Measurements from ENCODE around the gene CNFN.
A peak's percentile ranks its signal among the peaks of the same experiment; 100 is the strongest.

The CNFN gene

GRCh38 chr19:42375415-42376176 is 14.5 kb downstream of the CNFN start:
- DNase-seq (ENCODE audit: low spot score) (no peak), FAIRE-seq (no peak)

DNA sequence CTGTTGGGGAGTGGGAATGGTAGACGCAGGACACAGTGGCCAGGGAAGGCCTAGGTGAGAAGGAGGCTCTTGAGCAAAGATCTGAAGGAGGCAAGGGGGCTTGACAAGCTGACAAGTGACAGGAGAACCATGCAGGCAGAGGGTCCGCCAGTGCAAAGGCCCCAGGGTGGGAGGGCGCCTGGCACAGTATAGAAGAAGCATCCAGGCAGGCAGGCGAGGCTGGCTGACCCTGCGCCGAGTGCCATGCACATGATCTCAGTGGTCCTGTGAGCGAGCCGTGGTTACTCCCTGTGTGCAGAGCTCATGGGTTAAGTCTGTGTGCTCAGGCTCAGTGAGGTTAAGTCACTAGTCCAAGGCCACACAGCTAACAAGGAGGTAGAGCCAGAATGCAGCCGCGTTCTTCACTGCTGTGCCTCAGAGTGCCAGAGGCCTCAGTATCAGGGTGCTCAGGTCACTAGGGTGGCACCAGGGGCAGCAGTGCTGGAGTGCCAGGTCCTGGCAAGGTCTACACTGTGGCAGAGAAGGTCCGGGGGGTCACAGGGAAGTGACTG is 15.2 kb downstream of the CNFN start:
- no peak for DNase-seq (ENCODE audit: low spot score)
- FAIRE-seq, result no peak

GRCh38 chr19:42370626-42371175 is 19.4 kb downstream of the CNFN start:
- no peak for DNase-seq (ENCODE audit: low spot score)
- no peak for FAIRE-seq

- no peak for DNase-seq (ENCODE audit: low spot score)
- FAIRE-seq, result no peak
Measured at GRCh38 chr19:42370068-42370520, 20.0 kb downstream of the CNFN start.

- no peak for FAIRE-seq
- no peak for DNase-seq (ENCODE audit: low spot score)
Measured at GRCh38 chr19:42369433-42370067, 20.5 kb downstream of the CNFN start.

GRCh38 chr19:42368765-42369164 is 21.3 kb downstream of the CNFN start:
- no peak for FAIRE-seq
- no peak for DNase-seq (ENCODE audit: low spot score)

- DNase-seq (ENCODE audit: low spot score) (no peak), FAIRE-seq (no peak)
Measured at GRCh38 chr19:42368360-42368759, 21.7 kb downstream of the CNFN start.

GRCh38 chr19:42367929-42368328 is 22.2 kb downstream of the CNFN start:
- DNase-seq (ENCODE audit: low spot score) (no peak), FAIRE-seq (no peak)

DNA sequence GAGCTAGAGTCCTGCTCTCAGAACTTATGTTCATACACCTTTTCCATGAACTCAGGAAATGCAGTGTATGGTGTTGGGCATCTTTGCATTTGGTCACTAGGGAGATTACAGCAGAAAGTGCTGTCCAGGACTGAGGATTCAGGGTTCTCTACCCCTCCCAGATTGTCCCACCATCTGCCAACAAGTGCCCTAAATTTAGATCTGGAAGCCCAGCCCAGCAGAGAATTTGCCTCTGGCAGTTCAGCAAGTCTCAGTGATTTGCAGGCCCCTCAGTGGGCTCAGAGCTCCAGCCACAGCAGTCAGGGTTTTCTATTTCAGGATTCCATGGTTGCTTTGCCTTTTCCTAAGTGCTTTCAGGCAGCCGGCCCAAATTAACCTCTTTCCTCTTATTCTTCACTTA is 23.4 kb downstream of the CNFN start:
- DNase-seq (ENCODE audit: low spot score), result no peak
- no peak for FAIRE-seq

DNA sequence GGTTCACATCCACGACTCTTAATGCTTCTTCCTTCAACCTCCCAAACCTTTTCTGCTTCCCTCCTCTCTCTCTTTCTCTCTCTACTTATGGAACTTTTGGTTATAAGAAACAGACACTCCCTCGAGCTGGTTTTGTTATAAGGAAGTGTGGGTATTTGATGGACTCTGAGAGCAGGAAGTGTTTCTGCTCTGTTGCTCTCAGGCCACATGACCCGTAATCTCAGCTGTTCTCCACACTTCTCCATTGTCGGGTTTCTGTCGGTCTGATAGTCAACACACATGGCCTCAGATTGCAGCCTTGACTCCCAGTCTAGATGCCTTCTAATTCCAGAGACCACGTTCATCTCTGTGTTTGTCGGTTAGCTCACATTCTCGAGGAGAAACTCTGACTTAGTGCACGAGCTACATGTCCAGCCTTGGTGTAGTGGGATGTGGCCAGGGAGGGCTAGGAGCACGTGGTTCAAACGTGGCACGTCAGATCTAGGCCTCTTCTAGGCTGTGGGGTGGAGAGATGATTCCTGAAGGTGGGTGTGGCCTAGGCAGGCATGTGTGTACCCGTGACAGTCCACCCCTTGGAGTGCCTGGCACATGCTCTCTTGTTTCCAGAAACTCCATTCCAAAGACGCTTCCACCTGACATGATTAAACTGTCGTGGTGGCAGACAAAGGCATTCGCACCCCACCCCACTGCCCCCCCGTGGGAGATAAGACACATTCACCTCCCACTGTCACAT is 26.3 kb downstream of the CNFN start:
- DNase-seq (ENCODE audit: low spot score) (no peak), FAIRE-seq (no peak)

DNA sequence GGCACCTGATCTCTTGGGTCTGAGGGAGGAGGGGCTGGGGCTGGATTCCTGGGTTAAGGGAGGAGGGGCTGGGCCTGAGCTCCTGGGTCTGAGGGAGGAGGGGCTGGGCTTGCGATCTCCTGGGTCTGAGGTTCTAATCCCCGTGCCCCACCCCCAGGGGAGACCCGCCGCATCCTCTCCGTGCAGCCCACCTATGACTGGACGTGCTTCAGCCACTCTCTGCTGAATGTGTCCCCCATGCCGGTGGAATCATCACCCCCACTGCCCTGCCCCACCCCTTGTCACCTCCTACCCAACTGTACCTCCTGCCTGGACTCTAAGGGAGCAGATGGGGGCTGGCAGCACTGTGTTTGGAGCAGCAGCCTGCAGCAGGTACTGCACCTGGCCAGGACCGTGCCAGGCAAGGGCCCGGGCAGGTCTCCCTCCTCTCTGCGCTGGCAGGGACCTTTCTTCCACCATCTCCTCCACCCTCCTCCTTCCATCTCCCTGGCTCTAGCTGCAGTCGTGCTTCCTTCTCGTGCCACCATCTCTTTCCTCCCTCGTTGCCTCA is 27.1 kb downstream of the CNFN start:
- DNase-seq (ENCODE audit: low spot score), result no peak
- no peak for FAIRE-seq

- DNase-seq (ENCODE audit: low spot score), result no peak
- FAIRE-seq, result no peak
Measured at GRCh38 chr19:42362342-42362741, 27.8 kb downstream of the CNFN start.

DNA sequence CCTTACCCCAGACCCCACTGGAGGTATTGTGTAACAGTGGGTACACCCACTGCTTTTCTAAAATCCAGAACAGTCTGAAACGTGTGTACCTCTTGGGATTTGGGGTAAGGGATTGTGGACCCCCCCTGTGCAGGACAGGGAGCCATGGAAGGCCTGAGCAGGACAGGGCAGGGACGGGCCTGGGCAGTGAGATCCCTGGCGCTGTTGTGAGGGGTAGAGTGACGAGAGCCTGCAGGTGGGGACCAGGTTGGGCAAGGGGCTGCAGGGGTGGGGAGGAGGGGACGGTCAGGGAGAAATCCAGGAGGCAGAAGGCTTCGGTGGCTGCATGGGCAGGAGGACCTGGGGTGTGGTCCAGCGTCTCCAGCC is 28.6 kb downstream of the CNFN start:
- FAIRE-seq, result no peak
- DNase-seq (ENCODE audit: low spot score), result no peak

GRCh38 chr19:42360787-42361544 is 29.1 kb downstream of the CNFN start:
- DNase-seq (ENCODE audit: low spot score) (no peak), FAIRE-seq (no peak)

DNA sequence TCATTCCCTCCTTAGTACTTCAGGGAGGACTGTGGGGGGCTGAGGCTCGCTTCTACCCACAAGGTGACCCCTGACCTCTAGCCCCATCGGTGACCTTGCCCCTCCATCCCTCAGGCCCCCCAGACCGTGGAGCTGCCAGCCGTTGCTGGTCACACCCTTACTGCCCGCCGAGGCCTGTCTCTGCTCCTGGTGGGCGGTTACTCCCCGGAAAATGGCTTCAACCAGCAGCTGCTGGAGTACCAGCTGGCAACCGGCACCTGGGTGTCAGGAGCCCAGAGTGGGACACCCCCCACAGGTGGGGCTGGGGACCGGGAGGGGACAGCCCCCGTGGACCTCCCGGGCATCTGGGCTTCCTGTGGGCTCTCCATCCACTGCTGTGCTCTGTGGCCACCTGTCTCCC is 32.8 kb downstream of the CNFN start:
- no peak for FAIRE-seq

DNA sequence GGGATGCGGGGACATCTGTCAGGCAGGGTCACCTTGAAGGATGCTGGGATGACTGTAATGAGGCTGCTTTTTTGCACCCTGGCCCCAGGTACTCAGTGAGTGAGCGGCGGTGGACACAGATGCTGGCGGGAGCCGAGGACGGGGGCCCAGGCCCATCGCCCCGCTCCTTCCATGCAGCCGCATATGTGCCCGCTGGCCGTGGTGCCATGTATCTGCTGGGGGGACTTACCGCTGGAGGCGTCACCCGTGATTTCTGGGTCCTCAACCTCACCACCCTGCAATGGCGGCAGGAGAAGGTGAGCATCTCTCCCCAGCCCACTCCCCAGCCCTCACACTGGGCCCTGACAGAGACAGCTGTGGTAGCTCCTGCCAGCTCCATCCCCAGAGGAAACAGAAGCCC is 33.4 kb downstream of the CNFN start:
- no peak for DNase-seq (ENCODE audit: low spot score)
- no peak for FAIRE-seq

More for the DNA sequence above, 32.8 kb downstream of the CNFN start:
- no peak for DNase-seq (ENCODE audit: low spot score)

- no peak for FAIRE-seq
Measured at GRCh38 chr19:42355896-42356295, 34.2 kb downstream of the CNFN start.

GRCh38 chr19:42353341-42354015 is 36.6 kb downstream of the CNFN start:
- FAIRE-seq, result no peak
- no peak for DNase-seq (ENCODE audit: low spot score)

More at GRCh38 chr19:42355896-42356295, 34.2 kb downstream of the CNFN start:
- DNase-seq (ENCODE audit: low spot score), result no peak

DNA sequence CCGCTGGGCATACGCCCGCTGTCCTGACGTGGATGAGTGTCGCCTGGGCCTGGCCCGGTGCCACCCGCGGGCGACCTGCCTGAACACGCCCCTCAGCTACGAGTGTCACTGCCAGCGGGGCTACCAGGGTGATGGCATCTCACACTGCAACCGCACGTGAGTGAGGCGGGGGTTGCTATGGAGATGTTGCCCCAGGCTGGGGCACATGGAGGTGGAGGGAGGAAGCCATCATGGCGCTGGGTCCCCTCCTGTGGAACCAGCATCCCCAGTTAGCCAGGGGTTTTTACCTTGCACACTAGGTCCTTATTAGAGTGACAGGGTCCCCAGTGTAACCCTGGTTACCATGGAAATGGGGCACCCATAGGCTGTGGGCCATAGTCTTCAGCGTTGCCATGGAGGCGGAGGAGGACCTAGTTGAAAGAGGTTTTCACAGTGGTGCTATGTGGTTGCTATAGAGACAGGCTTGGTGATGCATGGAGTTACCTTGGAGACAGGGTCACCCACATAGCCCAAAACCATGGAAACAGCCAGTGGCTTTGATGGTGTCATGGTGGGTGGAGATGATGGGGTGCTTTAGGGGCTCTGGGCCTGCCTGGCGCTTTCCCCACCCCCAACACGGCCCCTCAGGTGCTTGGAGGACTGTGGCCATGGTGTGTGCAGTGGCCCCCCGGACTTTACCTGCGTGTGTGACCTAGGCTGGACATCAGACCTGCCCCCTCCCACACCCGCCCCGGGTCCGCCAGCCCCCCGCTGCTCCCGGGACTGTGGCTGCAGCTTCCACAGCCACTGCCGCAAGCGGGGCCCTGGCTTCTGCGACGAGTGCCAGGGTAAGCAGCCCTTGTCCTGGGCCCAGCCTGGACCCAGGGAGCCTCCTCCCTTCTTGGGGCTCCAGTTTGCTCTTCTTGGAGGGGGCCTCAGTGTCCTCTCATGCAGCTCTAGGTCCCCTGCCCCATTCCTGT is 37.5 kb downstream of the CNFN start:
- FAIRE-seq (no peak), DNase-seq (ENCODE audit: low spot score) (peak; percentile 33)
